Measurements from ENCODE around the gene PTPRN2.
"Not testable (repeated sequence)": the region's sequence is repeated elsewhere in the genome, so short reads cannot be mapped to it uniquely, and the experiment has no call there.

Gene PTPRN2

GRCh38 chr7:158587162-158588084 is at the start of gene PTPRN2:
PTPRN2 (minus strand) TSS chr7:158587823.
- peak; percentile 77 for DNase-seq

GRCh38 chr7:158633055-158633956 is 45.7 kb upstream of the PTPRN2 start:
- DNase-seq: no peak

- no peak for DNase-seq
These were observed 44.1 kb upstream of the PTPRN2 start for GRCh38 chr7:158631574-158632195.

GRCh38 chr7:158626289-158626688 is 38.7 kb upstream of the PTPRN2 start:
- DNase-seq: not testable (repeated sequence)

- no peak for DNase-seq
These were observed 35.6 kb upstream of the PTPRN2 start for GRCh38 chr7:158623241-158623640.

GRCh38 chr7:158620839-158621441 is 33.3 kb upstream of the PTPRN2 start:
- no peak for DNase-seq

GRCh38 chr7:158620418-158620817 is 32.8 kb upstream of the PTPRN2 start:
- no peak for DNase-seq

DNA sequence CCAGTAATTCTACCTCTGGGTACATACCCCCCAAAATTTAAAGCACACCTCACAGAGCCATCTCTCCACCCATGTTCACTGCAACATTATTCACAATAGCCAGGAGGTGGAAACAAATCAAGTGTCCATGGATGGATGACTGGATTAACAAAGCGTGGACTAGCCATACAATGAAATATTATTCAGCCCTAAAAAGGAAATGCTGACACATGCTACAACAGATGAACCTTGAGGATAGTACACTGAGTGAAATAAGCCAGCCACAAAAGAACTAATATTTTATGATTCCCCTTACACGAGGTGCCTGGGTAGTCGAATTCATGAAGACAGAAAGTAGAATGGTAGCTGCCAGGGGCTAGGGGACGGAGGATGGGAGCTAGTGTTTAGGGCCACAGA is 31.1 kb upstream of the PTPRN2 start:
- DNase-seq: no peak

DNA sequence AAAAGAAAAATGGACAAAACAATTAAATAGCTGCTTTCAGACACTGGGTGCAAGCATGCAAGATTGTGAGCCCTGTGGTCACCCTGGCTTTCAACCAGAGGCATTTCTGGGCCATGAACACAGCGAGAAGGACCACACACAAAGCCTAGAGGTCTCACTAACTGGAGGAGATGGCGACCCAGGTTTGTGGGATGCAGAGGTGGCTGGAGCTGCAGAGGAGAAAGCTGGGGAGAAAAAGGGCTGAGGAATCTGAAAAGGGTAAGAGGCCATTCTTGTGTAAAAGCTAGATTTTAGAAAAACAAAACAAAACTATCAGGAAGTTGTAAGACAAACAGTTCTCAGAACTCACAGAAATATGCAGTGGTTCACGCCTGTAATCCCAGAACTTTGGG is 30.1 kb upstream of the PTPRN2 start:
- no peak for DNase-seq

DNA sequence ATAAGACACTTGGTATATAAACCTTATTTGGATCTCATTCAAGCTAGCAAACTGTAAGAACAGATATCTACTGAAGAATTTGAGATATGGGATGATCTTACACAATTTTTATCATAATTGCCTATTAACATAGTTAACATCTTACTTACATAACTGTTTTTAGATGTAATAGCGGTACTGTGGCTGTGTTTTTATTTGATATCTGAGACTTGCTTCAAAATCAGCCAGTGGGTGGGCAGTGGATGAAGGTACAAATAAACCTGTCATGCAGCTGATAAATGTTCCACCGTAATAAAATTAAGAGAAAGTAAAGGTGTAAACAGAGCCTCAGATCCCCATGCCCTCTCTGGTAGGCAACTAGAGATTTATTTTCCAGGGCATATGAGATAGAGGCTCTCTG is 28.4 kb upstream of the PTPRN2 start:
- no peak for DNase-seq

DNA sequence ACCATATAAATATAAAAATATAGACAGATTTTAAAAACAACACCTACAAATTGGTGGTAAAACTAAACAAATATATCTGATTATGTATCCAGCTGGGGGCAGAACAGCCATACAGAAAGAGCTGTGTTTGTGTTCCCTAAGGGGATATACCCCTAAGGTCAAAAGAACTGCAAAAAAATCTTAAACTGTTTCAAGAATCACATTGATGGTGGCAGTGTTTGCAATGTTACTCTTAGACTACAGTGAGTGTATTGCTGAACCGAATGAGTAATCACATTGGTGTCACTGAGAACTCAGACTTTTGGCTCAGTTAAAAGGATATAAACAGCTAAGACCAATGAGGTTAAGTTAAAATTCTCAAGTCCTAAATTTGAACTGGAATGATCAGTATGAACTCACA is 27.1 kb upstream of the PTPRN2 start:
- DNase-seq: no peak

DNA sequence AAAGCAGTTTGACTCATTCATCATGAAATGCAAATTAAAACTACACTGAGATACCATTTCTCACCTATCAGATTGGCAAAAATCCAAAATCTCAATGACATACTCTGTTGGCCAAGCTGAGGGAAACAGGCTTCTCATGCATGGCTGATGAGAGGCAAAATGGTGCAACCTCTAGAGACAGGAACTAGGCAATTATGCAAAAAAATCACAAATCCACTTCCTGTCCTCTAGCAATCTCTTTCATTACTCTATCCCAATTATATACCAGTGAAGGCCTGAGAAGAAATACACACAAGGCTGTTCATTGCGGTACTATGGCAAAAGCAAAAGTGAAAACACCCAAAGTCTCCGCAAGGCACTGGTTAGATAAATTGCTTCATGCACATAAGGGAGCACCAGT is 25.9 kb upstream of the PTPRN2 start:
- peak; percentile 72 for DNase-seq

GRCh38 chr7:158612546-158612945 is 24.9 kb upstream of the PTPRN2 start:
- no peak for DNase-seq

- DNase-seq: no peak
These were observed 23.9 kb upstream of the PTPRN2 start for GRCh38 chr7:158611541-158611940.

DNA sequence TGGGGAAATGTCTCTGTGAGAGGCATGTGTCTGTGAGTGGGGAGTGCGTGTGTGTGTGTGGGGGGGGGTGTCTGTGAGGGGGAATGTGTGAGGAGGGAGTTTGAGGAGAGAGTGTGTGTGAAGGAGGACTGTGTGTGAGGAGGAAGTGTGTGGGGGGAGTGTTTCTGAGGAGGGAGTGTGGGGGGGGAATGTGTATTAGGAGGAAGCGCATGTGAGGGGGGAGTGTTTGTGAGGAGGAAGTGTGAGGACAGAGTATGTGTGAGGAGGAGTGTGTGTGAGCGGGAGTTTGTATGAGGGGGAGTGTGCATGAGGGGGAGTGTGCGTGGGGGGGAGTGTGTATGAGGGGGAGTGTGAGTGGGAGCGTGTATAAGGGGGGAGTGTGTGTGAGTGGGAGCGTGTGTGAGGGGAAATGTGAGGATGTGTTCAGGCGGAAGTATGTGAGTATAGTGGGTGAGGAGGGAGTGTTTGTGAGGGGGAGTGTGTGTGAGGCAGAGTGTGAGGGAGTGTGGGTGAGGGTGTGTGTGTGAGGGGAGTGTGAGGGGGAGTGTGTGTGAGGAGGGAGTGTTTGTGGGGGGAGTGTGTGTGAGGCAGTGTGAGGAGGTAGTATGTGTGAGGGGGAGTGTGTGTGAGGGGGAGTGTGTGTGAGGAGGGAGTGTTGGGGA is 21.8 kb upstream of the PTPRN2 start:
- DNase-seq: no peak

GRCh38 chr7:158607563-158607962 is 19.9 kb upstream of the PTPRN2 start:
- DNase-seq: no peak

GRCh38 chr7:158606671-158607424 is 19.2 kb upstream of the PTPRN2 start:
- DNase-seq: no peak

GRCh38 chr7:158606129-158606528 is 18.5 kb upstream of the PTPRN2 start:
- no peak for DNase-seq

DNA sequence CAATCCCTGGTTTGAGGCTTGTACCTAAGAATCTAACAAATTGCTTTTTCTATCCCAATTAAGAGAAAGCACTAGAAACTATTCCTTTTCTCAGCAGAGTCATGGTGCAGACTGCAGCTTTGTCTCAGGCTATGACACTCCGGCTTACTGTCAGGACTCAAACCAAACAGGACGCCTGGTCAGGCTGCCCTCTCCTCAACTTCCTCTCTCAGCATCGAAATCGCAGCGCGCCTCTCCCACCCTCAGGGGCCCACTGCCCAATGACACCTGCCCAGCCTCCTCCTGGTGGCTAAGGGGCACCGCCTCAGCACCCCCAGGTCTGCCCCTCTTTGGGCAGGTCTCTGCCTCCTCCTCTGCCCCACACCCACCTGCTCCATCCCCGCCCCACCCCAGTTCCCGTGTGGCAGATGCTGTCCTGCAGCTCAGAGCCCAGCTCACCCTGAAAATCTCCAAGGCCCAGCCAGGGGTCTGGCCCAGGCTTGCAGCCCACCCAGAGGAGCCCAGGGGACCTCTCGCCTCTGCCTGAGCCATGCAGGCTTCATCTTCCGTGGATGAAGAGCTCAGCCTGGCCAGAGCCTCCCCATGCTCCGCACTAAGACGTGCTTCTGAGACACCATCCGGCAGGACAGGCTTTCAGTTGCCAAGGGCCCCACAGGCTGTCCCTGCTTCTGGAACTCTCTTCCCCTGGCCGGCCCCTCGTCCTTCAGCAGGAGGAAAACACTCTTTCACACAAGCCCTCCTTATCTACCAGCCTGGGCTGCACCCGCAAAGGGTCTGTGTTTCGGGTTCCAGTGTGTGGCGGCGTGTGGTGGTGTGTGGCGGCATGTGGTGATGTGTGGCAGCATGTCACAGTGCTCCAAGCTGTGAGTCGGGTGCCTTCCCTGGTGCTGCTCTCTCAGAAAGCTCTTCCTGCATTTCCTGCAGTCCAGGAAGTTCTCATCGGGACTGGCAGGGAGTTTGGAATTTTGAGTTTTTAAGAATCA is 16.4 kb upstream of the PTPRN2 start:
- DNase-seq: no peak
